Measurements from ENCODE around the gene PPP1CA.

The PPP1CA gene

GRCh38 chr11:67448220-67448609, 46.6 kb upstream of the PPP1CA start:
- 0 out of 2 replicates have a peak, but pooled peaks cover 2% of the 10 kb centered on the region for H3K27me3 ChIP-seq (ENCODE audit: low read depth, low read length)
- no peaks in the 10 kb centered on the region for H3K79me2 ChIP-seq (ENCODE audit: low read length)
- H3K4me2 ChIP-seq (ENCODE audit: low read length) = no peak overlapping the region
- H4K20me1 ChIP-seq (ENCODE audit: insufficient read depth, low read length) = no peaks in the 10 kb centered on the region
- H2AFZ ChIP-seq (ENCODE audit: low read depth, low read length) = no peak overlapping the region
- peaks cover 39% of the 10 kb centered on the region for H3K4me1 ChIP-seq (ENCODE audit: low read length)
- H3K9ac ChIP-seq (ENCODE audit: low read length) = no peak overlapping the region
- no peak overlapping the region for H3K27ac ChIP-seq (ENCODE audit: low read length)
- no peaks in the 10 kb centered on the region for H3K9me3 ChIP-seq (ENCODE audit: insufficient read depth, low read length)
- TF ChIP-seq CTCF (IDR thresholded peaks at IDR 0.05; ENCODE audit: low read depth, low read length) = no peak
- no peak for TF ChIP-seq EZH2phosphoT487 (IDR thresholded peaks at IDR 0.05; ENCODE audit: low read depth)
- H3K4me3 ChIP-seq (ENCODE audit: low read length) = no peak overlapping the region
- no peaks in the 10 kb centered on the region for H3K36me3 ChIP-seq (replicated peaks; ENCODE audit: low read depth, low read length)

GRCh38 chr11:67445515-67445914, 43.9 kb upstream of the PPP1CA start:
- no peak overlapping the region for H3K27ac ChIP-seq (ENCODE audit: low read length)
- H3K4me2 ChIP-seq (ENCODE audit: low read length) = peak overlapping the region; percentile 67
- H3K9me3 ChIP-seq (ENCODE audit: insufficient read depth, low read length) = no peaks in the 10 kb centered on the region
- no peak overlapping the region for H2AFZ ChIP-seq (ENCODE audit: low read depth, low read length)
- H3K79me2 ChIP-seq (ENCODE audit: low read length) = no peaks in the 10 kb centered on the region
- H4K20me1 ChIP-seq (ENCODE audit: insufficient read depth, low read length) = no peaks in the 10 kb centered on the region
- H3K27me3 ChIP-seq (ENCODE audit: low read depth, low read length) = 0 out of 2 replicates have a peak, but pooled peaks cover 2% of the 10 kb centered on the region
- no peaks in the 10 kb centered on the region for H3K36me3 ChIP-seq (replicated peaks; ENCODE audit: low read depth, low read length)
- peaks cover 44% of the 10 kb centered on the region for H3K4me1 ChIP-seq (ENCODE audit: low read length)
- no peak for TF ChIP-seq EZH2phosphoT487 (IDR thresholded peaks at IDR 0.05; ENCODE audit: low read depth)
- no peak for TF ChIP-seq CTCF (IDR thresholded peaks at IDR 0.05; ENCODE audit: low read depth, low read length)
- H3K9ac ChIP-seq (ENCODE audit: low read length) = no peak overlapping the region
- H3K4me3 ChIP-seq (ENCODE audit: low read length) = 0 out of 2 replicates have a peak overlapping the region, but pooled peaks have one; percentile 76

DNA sequence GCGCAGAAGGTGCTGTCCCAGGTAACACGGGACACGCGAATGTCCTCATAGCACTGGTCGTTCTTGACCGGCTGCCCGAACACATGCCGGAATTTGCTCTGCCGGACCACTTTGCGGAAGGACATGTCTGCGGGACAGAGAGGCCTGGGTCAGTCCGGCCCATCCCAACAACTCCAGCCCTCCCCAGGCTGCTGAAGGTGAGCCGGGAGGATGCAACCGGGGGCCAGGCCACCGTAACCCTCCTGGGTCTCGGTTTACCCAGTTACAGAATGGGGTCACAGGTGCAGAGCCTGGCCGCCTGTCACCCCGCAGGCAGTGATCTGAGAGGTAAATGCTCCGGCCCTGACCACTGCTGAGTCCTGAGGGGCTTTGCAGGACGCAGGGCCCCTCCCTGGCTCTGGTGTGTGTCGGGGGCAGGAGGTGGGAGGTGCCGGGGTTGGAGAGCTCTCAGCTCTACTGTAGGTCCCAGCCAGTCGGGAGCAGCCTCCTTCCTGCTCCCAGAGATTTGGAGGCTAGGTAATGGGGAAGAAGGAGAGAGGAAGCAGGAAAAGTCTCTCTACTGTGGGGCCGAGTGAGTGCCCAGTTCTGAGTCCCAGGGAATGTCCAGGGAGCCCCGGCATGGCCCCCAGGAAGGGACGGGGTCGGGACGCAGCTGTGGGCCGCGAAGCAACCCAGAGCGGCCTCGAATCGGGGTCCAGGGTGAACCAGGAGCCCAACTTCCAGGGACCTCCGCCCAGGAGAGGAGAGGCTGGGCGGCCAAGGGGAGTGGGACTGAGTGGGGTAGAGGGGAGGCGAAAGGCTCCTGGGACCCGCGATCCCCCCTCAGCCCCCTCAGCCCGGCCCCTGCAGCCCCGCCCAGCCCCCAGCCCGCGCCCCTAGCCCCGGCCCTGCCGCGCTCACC, 41.1 kb upstream of the PPP1CA start:
- peak overlapping the region; percentile 76 for H3K4me3 ChIP-seq (ENCODE audit: low read length)

More for the DNA sequence above, 41.1 kb upstream of the PPP1CA start:
- peaks cover 60% of the 10 kb centered on the region for H3K4me1 ChIP-seq (ENCODE audit: low read length)
- H3K9me3 ChIP-seq (ENCODE audit: insufficient read depth, low read length) = no peaks in the 10 kb centered on the region
- H3K9ac ChIP-seq (ENCODE audit: low read length) = peak overlapping the region; percentile 80
- peak overlapping the region; percentile 67 for H3K4me2 ChIP-seq (ENCODE audit: low read length)
- no peak for TF ChIP-seq EZH2phosphoT487 (IDR thresholded peaks at IDR 0.05; ENCODE audit: low read depth)
- no peak for TF ChIP-seq CTCF (IDR thresholded peaks at IDR 0.05; ENCODE audit: low read depth, low read length)
- H2AFZ ChIP-seq (ENCODE audit: low read depth, low read length) = no peak overlapping the region
- H3K36me3 ChIP-seq (replicated peaks; ENCODE audit: low read depth, low read length) = peaks cover 6% of the 10 kb centered on the region
- no peaks in the 10 kb centered on the region for H4K20me1 ChIP-seq (ENCODE audit: insufficient read depth, low read length)
- peaks cover 16% of the 10 kb centered on the region for H3K79me2 ChIP-seq (ENCODE audit: low read length)
- no peaks in the 10 kb centered on the region for H3K27me3 ChIP-seq (ENCODE audit: low read depth, low read length)
- peak overlapping the region; percentile 67 for H3K27ac ChIP-seq (ENCODE audit: low read length)

All from OCI-LY3 (cell line).